HTERT RPE-1 (cell line): ENCODE measurements around the gene NOC2L.
"Not testable (repeated sequence)": the region's sequence is repeated elsewhere in the genome, so short reads cannot be mapped to it uniquely, and the experiment has no call there.

Source experiments
- in situ Hi-C: fragments of 300-500 bp; cut with MboI; formaldehyde crosslinking; loops from 4 replicates; pipeline ENCODE4 v1.14.3; 2020; ENCODE audit warnings: low sequenced_read_pairs

NOC2L gene

DNA sequence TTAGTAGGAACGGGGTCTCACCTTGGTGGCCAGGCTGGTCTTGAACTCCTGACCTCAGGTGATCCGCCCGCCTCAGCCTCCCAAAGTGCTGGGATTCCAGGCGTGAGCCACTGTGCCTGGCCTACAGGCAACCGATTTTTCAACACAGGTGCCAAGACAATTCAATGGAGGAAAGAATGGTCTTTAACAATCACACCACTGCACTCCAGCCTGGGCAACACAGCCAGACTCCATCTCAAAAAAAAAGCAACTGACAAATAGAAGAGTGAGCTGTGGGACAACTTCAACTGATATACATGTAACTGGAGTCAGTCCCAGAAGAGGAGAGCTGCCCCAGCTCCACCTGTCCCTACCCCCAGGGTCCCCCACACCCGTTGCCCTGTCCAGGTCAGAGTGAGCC lies 35.5 kb upstream of the NOC2L start:
- in situ Hi-C loops: not testable (repeated sequence)

DNA sequence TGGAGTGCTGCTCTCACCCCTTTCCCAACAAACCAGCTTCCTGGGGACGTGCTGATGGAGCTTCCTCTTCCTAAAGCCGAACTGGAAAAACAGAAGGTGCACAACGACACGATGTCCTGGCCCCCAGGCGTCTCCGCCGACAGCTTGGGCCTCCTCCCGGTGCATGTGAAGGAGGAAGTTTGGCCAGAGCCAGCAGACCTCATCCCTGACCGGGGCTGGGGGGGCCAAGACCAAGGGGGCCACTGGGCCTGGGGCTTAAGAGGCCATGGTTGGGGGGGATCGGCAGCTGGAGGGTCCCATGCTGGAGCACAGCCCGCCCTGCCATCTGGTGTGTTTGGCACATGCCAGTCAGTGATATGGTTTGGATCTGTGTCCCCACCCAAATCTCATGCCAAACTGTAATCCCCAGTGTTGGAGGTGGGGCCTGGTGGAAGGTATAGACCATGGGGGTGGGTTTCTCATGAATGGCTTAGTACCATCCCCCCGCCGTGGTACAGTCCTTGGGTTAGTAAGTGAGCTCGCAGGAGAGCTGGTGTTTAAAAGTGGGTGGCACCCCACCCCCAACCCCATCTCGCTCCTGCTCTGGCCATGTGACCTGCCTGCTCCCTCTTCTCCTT lies 34.4 kb upstream of the NOC2L start:
- in situ Hi-C loops: no loop called here

DNA sequence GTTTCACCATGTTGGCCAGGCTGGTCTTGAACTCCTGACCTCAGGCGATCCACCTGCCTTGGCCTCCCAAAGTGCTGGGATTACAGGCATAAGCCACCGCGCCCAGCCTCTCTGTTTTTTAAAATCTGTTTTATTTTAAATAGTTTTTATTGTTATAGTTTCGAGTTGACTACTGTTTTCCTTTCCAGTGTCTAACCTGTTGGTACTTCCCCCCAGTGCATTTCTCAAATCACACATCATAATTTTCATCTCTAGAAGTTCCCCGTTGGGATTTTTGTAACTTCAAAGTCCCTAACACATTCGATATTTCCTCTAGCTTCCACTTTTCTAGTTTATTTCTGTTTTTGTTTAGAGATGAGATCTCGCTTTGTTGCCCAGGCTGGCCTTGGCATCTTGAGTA lies 33.3 kb upstream of the NOC2L start:
- in situ Hi-C loops: no loop called here

DNA sequence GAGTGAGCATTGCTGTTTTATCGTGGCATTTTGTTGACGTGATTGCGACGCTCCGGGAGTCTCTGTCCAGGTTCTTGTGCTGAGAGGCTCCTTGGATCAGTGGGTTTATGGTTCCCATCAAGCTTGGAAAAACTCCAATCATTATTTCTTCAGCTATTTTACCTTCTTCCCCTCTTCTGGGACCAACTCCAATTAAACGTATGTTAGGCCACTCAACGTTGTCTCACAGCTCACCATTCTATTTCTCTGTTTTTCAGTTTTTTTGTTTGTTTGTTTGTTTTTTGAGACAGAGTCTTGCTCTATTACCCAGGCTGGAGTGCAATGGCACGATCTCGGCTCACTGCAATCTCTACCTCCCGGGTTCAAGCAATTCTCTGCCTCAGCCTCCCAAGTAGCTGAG lies 32.8 kb upstream of the NOC2L start:
- in situ Hi-C loops: no loop called here

- in situ Hi-C loops: not testable (repeated sequence)
Observed at GRCh38 chr1:991275-991674, 32.2 kb upstream of the NOC2L start.

- in situ Hi-C loops: not testable (repeated sequence)
Observed at GRCh38 chr1:988061-988460, 29.0 kb upstream of the NOC2L start.

DNA sequence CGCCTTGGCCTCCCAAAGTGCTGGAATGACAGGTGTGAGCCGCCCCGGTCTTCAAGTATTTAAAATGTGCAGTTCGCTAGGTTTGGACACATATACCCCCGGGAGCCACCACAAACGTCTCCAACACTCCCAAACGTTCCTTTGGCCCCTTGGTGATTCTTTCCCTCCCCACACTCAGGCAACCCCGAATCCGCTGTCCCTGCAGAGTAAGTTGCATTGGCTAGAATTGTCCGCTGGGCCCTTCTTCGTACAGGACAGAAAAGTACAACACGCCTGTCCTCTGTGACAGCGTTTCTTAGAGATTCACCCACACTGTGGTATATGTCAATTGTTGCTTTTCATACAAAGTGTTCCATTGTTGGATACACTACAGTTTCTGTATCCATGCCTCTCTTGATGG lies 26.1 kb upstream of the NOC2L start:
- in situ Hi-C loops: no loop called here

- in situ Hi-C loops: no loop called here
Observed at GRCh38 chr1:984476-984814, 25.4 kb upstream of the NOC2L start.

DNA sequence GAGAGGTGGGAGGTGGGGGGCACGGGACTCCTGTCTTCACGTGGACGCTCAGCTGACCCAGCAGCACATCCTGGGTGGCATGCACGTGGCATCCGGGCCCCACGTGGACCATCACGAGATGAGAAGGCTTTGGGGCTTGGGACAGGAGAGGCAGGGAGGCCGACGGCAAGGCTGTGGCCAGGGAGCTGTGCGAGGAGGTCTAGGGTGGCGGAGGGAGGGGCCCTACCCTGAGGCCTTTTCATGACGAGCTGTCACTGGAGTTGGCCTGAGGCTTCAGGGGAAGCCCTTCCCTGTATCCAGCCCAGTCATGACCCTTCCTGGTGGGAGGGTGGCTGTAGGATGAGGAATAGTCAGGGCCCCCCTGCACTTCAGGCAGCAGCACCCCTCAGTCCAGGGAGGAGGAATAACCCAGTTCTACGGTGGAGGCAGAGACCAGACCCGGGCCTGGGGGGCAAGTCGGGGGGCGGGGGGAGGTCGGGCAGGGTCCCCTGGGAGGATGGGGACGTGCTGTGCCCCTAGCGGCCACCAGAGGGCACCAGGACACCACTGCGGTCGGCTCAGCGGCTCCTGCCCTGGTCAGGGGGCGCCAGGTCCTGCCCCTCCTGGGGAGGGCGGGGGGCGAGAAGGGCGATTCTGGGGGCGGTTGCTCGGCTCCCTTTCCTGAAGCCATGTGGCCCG lies 24.9 kb upstream of the NOC2L start:
- in situ Hi-C loops: no loop called here

- in situ Hi-C loops: no loop called here
Observed at GRCh38 chr1:982765-983436, 23.8 kb upstream of the NOC2L start.

- in situ Hi-C loops: no loop called here
Observed at GRCh38 chr1:981955-982558, 23.0 kb upstream of the NOC2L start, which contains the start of gene PERM1. TSS of gene PERM1 (minus strand) at chr1:982093. CDS start at chr1:981029, 1,064 bp downstream.

GRCh38 chr1:981491-981954 lies 22.5 kb upstream of the NOC2L start:
- in situ Hi-C loops: no loop called here

GRCh38 chr1:980602-981395 lies 21.7 kb upstream of the NOC2L start:
- in situ Hi-C loops: no loop called here

DNA sequence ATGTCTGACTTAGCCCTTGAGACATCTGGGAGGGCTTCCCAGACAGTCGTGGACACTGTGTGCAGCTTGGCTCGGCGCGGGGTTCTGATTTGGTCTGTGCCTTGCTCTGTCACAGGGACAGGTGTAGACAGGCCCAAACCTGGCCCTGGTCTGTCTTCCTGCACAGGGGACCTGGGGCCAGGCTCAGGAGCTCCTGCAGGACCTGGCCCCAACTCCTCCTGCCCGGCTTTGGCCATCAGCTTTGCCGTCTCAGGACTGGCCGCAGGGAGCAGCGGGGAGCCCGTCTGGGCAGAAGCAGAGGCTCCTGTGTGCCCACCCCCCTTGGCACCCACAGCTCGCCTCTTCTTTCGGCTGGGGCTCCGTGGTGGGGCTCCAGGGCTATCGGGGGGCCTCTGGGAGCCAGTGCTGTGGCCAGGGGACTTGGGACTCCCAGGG lies 21.1 kb upstream of the NOC2L start:
- in situ Hi-C loops: no loop called here

GRCh38 chr1:979744-980072 lies 20.7 kb upstream of the NOC2L start:
- in situ Hi-C loops: no loop called here

- in situ Hi-C loops: no loop called here
Observed at GRCh38 chr1:978835-979743, 20.0 kb upstream of the NOC2L start.

- in situ Hi-C loops: no loop called here
Observed at GRCh38 chr1:978069-978834, 19.2 kb upstream of the NOC2L start.

DNA sequence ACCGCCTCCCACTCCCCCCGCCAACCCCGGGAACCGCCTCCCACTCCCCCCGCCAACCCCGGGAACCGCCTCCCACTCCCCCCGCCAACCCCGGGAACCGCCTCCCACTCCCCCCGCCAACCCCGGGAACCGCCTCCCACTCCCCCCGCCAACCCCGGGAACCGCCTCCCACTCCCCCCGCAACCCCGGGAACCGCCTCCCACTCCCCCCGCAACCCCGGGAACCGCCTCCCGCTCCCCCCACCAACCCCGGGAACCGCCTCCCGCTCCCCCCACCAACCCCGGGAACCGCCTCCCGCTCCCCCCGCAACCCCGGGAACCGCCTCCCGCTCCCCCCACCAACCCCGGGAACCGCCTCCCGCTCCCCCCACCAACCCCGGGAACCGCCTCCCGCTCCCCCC lies 17.7 kb upstream of the NOC2L start:
- in situ Hi-C loops: not testable (repeated sequence)
